Epithelial cell of prostate (primary cell): ENCODE results near the gene ZC3H8.

Experiments used
- DNase-seq: peaks from one replicate; pipeline ENCODE4 v3.0.0-alpha.2; 2011; ENCODE audit warnings: low read depth, low spot score
- H3K27ac ChIP-seq: fragments of 450-650 bp; 2 replicates; pipeline ENCODE4 v1.5.1; 2017; ENCODE audit warnings: mild to moderate bottlenecking

The ZC3H8 gene

DNA sequence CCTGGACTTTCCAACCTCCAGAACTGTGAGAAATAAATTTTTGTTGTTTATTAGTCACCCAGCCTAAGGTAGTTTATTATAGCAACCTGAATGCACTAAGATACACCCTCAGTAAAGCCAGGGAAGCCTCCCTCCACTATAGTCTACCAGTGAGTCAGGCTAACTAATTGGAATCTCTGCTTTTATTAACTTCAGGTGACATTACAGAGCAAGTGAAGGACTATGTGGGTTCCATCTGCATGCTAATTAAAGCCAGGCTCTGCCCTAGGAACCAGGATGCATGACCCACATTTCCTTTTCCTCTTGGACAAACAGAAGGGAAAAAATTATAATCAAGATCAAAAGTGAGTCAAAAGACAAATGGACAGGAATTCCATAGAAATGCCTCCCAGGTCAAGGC is 56.1 kb downstream of the ZC3H8 start:
- no peak for DNase-seq
- no peak overlapping the region for H3K27ac ChIP-seq

- DNase-seq: no peak
- no peak overlapping the region for H3K27ac ChIP-seq
These were observed 57.0 kb downstream of the ZC3H8 start for GRCh38 chr2:112197868-112198267.

- H3K27ac ChIP-seq: no peak overlapping the region
- no peak for DNase-seq
These were observed 58.9 kb downstream of the ZC3H8 start for GRCh38 chr2:112195950-112196349.

- DNase-seq: no peak
- H3K27ac ChIP-seq: no peak overlapping the region
These were observed 59.6 kb downstream of the ZC3H8 start for GRCh38 chr2:112195167-112195766.

DNA sequence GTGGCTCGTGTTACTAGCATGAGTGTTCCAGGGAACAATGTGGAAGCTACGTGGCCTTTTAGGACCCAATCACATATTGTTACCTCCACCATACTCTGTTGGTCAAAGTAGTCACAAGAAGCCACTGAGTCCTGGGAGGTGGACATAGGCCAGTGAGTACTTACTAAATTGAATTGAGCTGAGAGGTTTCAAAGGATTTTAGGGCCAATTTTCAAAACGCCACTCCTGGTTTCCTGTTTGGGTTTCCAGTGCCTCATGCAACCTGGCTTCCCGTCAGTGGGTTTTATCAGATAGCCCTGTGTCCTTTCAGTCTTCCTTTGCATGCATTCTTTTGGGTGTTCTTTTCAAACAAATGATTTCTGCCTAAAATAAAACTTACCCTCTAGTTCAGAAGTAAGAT is 60.4 kb downstream of the ZC3H8 start:
- H3K27ac ChIP-seq: no peak overlapping the region
- DNase-seq: no peak

DNA sequence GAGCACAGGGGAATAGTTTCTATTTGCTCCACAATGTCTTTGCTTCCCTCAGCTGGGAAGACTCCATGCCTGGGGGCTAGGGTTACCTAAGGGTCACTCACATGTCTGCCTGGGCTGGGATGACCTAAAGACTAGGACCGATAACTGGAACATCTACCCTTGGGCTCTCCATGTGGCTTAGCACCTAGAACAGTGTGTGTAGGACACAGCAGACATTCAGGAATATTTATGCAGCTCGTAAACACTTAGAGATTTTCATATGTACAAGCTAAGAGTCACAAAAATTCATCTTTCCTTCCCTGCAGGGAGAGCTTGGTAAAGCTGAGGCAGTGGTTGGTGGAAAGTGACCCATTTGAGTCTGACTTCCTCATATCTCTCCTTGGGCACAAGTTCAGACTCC is 60.8 kb downstream of the ZC3H8 start:
- DNase-seq: no peak

GRCh38 chr2:112189001-112189556 is 65.8 kb downstream of the ZC3H8 start:
- DNase-seq: no peak
- H3K27ac ChIP-seq: no peak overlapping the region

More for the DNA sequence above, 60.8 kb downstream of the ZC3H8 start:
- no peak overlapping the region for H3K27ac ChIP-seq

- H3K27ac ChIP-seq: peak overlapping the region; percentile 59
- DNase-seq: peak; percentile 18
These were observed 66.8 kb downstream of the ZC3H8 start for GRCh38 chr2:112187805-112188596.

- DNase-seq: no peak
- H3K27ac ChIP-seq: peak overlapping the region; percentile 59
These were observed 67.7 kb downstream of the ZC3H8 start for GRCh38 chr2:112187046-112187715.

DNA sequence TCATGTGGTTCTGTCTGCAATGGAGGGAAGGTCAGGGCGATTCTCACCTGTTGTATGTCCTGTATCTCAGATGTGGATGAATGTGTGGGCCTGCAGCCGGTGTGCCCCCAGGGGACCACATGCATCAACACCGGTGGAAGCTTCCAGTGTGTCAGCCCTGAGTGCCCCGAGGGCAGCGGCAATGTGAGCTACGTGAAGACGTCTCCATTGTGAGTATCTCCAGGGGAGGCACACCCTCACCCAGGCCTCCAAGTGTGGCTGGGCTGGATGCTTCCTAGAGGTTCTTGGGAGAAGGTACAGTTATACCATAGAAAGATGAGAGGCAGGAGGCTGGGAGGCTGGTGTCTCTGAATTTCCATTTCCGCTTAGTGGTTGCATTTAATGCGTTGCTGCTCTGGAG is 69.7 kb downstream of the ZC3H8 start:
- H3K27ac ChIP-seq: no peak overlapping the region
- no peak for DNase-seq

DNA sequence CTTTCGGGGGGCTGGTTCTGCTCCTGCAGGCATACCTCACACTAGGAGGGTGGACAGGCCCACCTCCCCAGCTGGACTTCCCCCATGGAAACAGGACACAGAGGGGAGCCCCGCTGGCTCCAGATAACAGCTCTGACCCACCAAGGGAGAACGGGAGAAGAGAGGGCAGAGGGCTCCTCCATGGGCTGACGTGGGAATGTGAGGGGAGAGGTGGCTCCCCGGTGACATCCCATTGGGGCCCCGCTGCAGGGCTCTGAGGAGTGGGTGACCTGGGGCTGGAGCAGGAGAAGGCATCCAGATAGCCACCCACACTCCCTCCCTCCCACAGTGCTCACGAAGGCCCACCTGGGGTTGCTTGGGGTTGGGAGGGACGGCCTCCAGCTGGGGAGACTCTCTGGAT is 70.7 kb downstream of the ZC3H8 start:
- DNase-seq: no peak
- H3K27ac ChIP-seq: no peak overlapping the region

GRCh38 chr2:112183327-112184025 is 71.4 kb downstream of the ZC3H8 start:
- no peak for DNase-seq
- H3K27ac ChIP-seq: no peak overlapping the region

DNA sequence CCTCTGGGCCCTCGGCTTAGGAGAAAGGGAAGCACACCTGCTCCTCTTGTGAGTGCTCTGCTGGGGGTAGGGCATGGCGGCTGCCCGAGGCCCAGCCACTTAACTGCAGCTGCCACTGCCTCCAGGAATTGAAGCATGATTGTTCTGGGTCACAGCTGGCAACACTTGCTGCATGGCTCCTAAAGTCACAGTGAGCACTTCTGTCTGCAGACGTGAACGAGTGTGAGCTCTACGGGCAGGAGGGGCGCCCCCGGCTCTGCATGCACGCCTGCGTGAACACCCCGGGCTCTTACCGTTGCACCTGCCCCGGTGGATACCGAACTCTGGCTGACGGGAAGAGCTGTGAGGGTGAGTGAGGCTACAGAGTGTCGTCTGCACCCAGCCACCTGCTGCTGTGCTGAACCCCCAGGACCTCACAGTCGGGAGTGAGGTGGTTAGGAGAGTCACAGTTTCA is 72.2 kb downstream of the ZC3H8 start:
- H3K27ac ChIP-seq: no peak overlapping the region
- DNase-seq: no peak

DNA sequence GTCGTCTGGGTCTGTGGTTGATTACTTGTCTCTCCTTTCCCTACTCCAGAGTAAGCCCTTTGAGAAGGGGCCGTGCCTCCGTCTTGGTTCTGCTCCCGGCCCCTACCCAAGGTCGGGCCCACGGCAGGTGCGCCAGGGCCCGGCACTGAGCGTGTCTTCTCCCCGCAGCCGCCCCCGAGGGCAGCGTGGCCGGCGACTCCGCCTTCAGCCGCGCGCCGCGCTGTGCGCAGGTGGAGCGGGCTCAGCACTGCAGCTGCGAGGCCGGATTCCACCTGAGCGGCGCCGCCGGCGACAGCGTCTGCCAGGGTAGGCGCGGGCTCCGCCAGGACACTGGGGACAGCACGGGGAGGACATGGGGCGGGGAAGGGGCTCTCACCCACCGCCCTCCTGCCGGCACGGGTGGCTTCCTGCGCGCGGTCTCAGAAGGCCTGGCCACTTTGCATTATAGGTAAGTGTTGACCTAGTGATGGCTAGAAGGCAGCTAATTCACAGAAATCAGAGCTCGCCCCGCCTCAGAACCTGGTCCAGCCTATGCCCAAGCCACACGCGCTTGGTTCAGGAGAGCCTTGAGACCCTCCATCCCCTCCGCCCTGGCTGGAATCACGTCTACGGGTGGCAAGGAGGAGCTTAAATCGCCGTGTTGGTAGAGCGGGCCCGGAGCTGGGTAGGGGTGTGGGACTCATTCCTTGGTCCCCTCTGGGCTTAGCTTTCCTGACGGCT is 73.1 kb downstream of the ZC3H8 start:
- no peak for DNase-seq

GRCh38 chr2:112175958-112176573 is 78.8 kb downstream of the ZC3H8 start:
- no peak for DNase-seq
- H3K27ac ChIP-seq: no peak overlapping the region

More for the DNA sequence above, 73.1 kb downstream of the ZC3H8 start:
- H3K27ac ChIP-seq: no peak overlapping the region

- H3K27ac ChIP-seq: no peak overlapping the region
- DNase-seq: no peak
These were observed 79.5 kb downstream of the ZC3H8 start for GRCh38 chr2:112175333-112175732.

DNA sequence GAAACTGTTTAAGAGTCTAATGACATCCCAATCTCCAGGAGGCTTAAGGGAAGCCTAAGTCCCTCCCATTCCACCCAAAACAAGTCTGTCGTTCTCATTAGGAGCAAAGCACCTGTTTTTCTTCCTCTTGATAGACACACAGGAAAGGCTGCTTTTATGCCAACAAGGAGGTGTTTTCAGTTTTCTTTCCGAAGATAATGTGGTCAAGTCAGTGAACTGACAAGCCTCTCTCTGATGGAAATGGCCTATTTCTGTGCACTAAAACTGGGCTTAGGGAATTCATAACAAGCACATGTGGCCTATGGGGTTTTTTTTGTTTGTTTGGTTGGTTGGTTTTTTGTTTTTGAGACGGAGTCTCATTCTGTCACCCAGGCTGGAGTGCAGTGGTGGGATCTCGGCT is 80.5 kb downstream of the ZC3H8 start:
- DNase-seq: no peak

GRCh38 chr2:112173646-112174319 is 81.1 kb downstream of the ZC3H8 start:
- no peak overlapping the region for H3K27ac ChIP-seq
- no peak for DNase-seq

More for the DNA sequence above, 80.5 kb downstream of the ZC3H8 start:
- no peak overlapping the region for H3K27ac ChIP-seq

DNA sequence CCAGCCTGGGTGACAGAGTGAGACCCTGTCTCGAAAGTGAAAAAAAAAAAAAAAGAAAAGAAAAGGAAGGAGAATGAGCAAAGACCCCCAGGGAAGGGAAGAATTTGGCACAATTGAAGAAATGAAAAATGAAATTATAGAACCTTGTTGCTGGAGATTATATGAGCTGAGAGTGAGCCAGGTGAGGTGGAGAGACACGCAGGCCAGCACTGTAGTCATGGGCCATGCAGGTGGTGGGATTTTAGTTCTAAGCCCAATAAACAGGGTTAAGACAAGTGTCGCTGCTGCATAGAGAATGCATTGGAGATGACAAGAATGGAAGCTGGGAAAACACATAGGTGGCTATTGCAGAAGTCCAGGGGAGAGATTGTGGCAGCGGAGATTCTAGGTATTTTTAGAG is 84.3 kb downstream of the ZC3H8 start:
- no peak overlapping the region for H3K27ac ChIP-seq
- DNase-seq: no peak
